Neural crest cell (in vitro differentiated cells): ENCODE results near the gene C3orf52. TPM values are rescaled to one million over a fixed set of nuclear protein-coding genes. Genes with fewer than 3 reads are reported as not detected.
A peak's percentile ranks its signal among the peaks of the same experiment; 100 is the strongest.

Source experiments
- DNase-seq: peaks from one replicate; pipeline ENCODE4 v3.0.0; 2021; ENCODE audit warnings: low read depth, mixed read lengths, low spot score
- H3K27ac Mint-ChIP-seq: one replicate; pipeline ENCODE4 v1.8.0; 2021; ENCODE audit warnings: mild to moderate bottlenecking, mixed read lengths; ENCODE audit not compliant: unreplicated experiment
- H3K27me3 Mint-ChIP-seq: 2 replicates; pipeline ENCODE4 v1.8.0; 2021; ENCODE audit warnings: low read depth, mild to moderate bottlenecking, mixed read lengths
- H3K36me3 Mint-ChIP-seq: 2 replicates; pipeline ENCODE4 v1.8.0; 2021; ENCODE audit warnings: low read depth, mild to moderate bottlenecking, mixed read lengths
- H3K4me1 Mint-ChIP-seq: 2 replicates; pipeline ENCODE4 v1.8.0; 2021; ENCODE audit warnings: mixed read lengths
- H3K4me3 Mint-ChIP-seq: one replicate; pipeline ENCODE4 v1.8.0; 2021; ENCODE audit warnings: mild to moderate bottlenecking, mixed read lengths
- H3K9me3 Mint-ChIP-seq: 2 replicates; pipeline ENCODE4 v1.8.0; 2021; ENCODE audit warnings: mixed read lengths
- total RNA-seq: library from RNA; stranded (reverse); gene quantifications from 2 replicates; pipeline ENCODE4 v1.2.1, GENCODE V29; 2021
- TF ChIP-seq, protein P1 (sequence below): fragments of 200-600 bp; sonication (generic); conservative IDR thresholded peaks from 2 replicates; pipeline ENCODE4 v1.5.0; 2021; ENCODE audit warnings: antibody characterized with exemption, mild to moderate bottlenecking

Gene C3orf52
- total RNA-seq, 1 donor from 2014 or later = 22.5 TPM

DNA sequence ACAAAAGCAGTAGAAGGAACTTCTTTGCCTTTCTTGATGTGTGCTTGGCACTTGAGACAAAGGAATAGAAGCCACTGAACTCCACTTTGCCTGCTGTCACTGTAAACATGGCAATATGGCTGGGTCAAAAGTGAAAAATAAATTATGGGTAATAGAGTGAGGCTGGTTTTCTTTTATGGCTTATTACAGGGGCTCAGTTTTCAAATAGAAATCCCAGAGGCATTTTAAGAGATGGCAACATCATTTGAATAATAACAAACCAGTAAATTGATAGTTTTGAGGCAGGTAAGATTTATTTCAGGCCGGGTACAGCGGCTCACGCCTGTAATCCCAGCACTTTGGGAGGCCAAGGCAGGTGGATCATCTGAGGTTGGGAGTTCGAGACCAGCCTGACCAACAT lies 2.8 kb downstream of the C3orf52 start:
- H3K27me3 Mint-ChIP-seq = peaks cover 39% of the 10 kb centered on the region
- no peak for DNase-seq
- no peak overlapping the region for H3K27ac Mint-ChIP-seq
- H3K9me3 Mint-ChIP-seq = no peaks in the 10 kb centered on the region
- peaks cover 70% of the 10 kb centered on the region for H3K4me1 Mint-ChIP-seq
- H3K36me3 Mint-ChIP-seq = no peaks in the 10 kb centered on the region
- H3K4me3 Mint-ChIP-seq = peak overlapping the region; percentile 50
- TF ChIP-seq, protein P1, sequence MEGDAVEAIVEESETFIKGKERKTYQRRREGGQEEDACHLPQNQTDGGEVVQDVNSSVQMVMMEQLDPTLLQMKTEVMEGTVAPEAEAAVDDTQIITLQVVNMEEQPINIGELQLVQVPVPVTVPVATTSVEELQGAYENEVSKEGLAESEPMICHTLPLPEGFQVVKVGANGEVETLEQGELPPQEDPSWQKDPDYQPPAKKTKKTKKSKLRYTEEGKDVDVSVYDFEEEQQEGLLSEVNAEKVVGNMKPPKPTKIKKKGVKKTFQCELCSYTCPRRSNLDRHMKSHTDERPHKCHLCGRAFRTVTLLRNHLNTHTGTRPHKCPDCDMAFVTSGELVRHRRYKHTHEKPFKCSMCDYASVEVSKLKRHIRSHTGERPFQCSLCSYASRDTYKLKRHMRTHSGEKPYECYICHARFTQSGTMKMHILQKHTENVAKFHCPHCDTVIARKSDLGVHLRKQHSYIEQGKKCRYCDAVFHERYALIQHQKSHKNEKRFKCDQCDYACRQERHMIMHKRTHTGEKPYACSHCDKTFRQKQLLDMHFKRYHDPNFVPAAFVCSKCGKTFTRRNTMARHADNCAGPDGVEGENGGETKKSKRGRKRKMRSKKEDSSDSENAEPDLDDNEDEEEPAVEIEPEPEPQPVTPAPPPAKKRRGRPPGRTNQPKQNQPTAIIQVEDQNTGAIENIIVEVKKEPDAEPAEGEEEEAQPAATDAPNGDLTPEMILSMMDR = no peak

DNA sequence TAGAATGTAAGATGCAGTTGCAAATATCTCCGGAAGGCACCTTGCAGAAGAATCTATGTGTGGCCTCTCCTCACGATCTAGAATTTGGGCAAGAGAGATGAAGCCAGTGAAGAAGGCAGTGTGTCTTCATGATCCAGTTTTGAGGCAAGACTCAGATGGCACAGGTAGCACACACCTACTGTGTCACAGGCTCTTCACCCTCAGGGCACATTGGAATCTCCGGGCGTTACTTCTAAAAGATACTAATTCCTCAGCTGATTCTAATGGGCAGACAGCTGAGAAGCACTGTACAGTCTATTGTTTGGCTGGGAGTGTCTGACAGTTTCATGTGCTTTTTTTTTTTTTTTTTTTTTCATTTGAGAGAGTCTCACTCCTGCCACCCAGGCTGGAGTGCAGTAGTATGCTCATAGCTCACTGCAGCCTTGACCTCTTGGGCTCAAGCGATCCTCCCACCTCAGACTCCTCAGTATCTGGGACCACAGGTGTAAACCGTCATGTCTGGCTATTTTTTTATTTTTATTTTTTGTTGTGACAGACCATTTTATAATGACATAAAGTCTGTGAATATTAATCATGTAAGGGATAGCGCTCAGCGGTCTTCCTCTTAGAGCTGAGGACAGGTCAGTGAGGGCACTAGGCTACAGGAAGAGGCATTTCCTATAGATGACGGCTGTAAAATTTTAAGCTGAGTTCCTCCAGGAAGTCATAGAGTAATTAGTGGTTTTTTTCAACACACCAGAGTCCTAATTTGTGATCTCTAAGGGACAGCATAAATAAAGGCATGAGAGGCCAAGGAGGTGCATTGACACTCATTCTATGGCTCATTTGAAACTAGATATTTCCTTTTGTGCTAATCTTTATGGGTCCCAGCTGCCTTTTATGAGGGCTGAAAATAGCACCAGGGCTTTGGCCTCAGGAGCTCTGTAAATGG lies 4.0 kb downstream of the C3orf52 start:
- peak overlapping the region; percentile 35 for H3K27ac Mint-ChIP-seq
- DNase-seq = no peak
- peaks cover 1% of the 10 kb centered on the region for H3K36me3 Mint-ChIP-seq
- TF ChIP-seq, protein P1 = no peak
- H3K4me1 Mint-ChIP-seq = peaks cover 67% of the 10 kb centered on the region
- H3K4me3 Mint-ChIP-seq = peak overlapping the region; percentile 76
- H3K27me3 Mint-ChIP-seq = peaks cover 27% of the 10 kb centered on the region
- H3K9me3 Mint-ChIP-seq = no peaks in the 10 kb centered on the region

DNA sequence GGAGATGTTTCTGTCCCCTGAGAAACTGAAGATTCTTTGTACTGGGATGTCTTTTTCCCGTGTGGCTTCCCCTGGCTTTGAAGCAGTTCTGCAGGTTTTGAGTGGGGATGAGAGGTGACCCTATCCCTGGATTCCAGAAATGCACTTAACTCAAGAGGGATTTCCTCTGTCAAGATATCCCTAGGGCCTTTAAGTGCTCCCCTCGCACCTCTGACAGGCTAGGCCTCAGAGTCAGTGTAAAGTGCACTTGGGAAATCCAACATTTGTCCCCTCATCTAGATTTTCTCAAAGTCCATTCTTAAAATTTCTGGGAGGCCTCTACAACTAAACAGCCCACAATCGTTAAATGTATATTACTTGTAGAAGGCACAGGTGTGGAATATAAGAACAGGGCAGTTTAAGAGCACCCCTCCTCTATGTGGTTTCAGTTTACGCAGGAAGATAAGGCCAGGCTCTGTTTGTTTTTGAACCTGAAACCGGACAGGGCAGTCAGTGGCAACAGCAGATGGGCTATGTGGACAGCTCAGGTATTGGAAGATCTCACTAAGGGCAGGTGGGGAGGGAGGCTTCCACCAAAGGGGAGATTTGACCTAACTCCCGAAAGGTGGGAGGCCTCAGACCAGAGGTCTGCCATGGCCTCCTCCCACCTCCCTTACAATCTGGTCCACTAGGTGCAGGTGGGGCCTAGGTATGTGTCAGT lies 4.8 kb downstream of the C3orf52 start:
- H3K36me3 Mint-ChIP-seq = peaks cover 8% of the 10 kb centered on the region
- H3K27ac Mint-ChIP-seq = peak overlapping the region; percentile 35
- TF ChIP-seq, protein P1 = no peak
- H3K4me3 Mint-ChIP-seq = peak overlapping the region; percentile 76
- peaks cover 59% of the 10 kb centered on the region for H3K4me1 Mint-ChIP-seq
- no peak for DNase-seq
- peaks cover 19% of the 10 kb centered on the region for H3K27me3 Mint-ChIP-seq
- no peaks in the 10 kb centered on the region for H3K9me3 Mint-ChIP-seq

DNA sequence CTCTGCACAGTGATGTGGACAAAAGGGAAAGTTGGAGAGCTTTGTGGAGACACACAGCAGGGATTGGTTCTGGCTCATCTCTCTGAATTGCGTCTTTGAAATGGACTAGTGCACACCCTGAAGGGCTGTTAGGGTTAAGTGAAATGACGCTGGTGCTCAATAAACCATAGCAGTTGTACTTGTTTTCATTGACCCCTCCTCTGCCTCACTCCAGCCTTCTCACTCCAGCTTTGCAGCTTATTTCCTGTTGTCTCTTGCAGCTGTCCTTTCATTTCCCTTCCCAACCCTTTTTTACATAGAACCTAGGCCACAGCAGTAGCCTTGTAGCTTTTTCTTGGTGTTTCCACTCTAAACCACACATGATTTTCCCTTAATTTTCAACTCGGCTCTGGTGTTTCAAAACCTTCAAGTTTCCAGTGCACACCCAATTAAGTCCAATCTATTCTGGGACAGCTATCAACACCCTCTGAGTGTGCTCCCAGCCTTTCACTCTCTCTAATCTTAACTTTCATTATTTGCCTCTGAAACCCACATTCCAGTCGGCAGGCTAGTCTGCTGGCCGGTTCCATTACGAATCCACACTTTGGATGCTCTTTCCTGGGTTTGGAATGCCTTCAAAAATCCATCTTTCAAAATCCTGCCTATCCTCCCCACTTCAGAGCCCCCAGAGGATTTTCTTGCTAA lies 6.4 kb downstream of the C3orf52 start:
- no peak for DNase-seq
- TF ChIP-seq, protein P1 = no peak
- H3K4me3 Mint-ChIP-seq = peak overlapping the region; percentile 73
- peak overlapping the region; percentile 30 for H3K27ac Mint-ChIP-seq
- H3K4me1 Mint-ChIP-seq = peaks cover 49% of the 10 kb centered on the region
- peaks cover 7% of the 10 kb centered on the region for H3K27me3 Mint-ChIP-seq
- H3K36me3 Mint-ChIP-seq = peaks cover 12% of the 10 kb centered on the region
- no peaks in the 10 kb centered on the region for H3K9me3 Mint-ChIP-seq

DNA sequence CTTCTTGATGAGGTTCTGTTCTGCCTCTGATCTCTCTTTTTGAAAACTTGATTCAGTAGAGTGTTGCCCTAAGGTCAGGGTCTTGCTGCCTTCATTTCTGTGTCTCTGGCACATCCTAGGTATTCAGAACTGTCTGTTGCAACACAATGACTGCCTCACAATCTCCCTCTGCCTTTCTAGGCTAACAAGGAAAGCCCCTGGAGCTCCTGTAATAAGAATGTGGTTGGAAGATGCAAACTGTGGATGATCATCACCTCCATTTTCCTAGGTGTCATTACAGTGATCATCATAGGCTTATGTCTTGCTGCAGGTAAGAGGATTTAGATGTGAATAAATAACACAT lies 7.0 kb downstream of the C3orf52 start:
- peak overlapping the region; percentile 30 for H3K27ac Mint-ChIP-seq
- H3K4me1 Mint-ChIP-seq = peaks cover 44% of the 10 kb centered on the region
- TF ChIP-seq, protein P1 = no peak

More for the DNA sequence above, 7.0 kb downstream of the C3orf52 start:
- peaks cover 17% of the 10 kb centered on the region for H3K36me3 Mint-ChIP-seq
- peak overlapping the region; percentile 73 for H3K4me3 Mint-ChIP-seq
- no peak for DNase-seq
- no peaks in the 10 kb centered on the region for H3K9me3 Mint-ChIP-seq
- H3K27me3 Mint-ChIP-seq = peaks cover 2% of the 10 kb centered on the region
